Measurements from ENCODE around the gene MYBPC3.
A peak's percentile ranks its signal among the peaks of the same experiment; 100 is the strongest.
"Not testable (repeated sequence)": the region's sequence is repeated elsewhere in the genome, so short reads cannot be mapped to it uniquely, and the experiment has no call there.

Gene MYBPC3

GRCh38 chr11:47324520-47324919, 28.0 kb downstream of the MYBPC3 start:
- no peak for DNase-seq (ENCODE audit: low read depth, low spot score)

- DNase-seq (ENCODE audit: low read depth, low spot score) = no peak
Measured at GRCh38 chr11:47318166-47318565, 34.3 kb downstream of the MYBPC3 start.

- DNase-seq (ENCODE audit: low read depth, low spot score) = no peak
Measured at GRCh38 chr11:47317064-47317828, 35.3 kb downstream of the MYBPC3 start.

GRCh38 chr11:47316501-47316900, 36.0 kb downstream of the MYBPC3 start:
- not testable (repeated sequence) for DNase-seq (ENCODE audit: low read depth, low spot score)

- no peak for DNase-seq (ENCODE audit: low read depth, low spot score)
Measured at GRCh38 chr11:47314992-47315391, 37.5 kb downstream of the MYBPC3 start.

- no peak for DNase-seq (ENCODE audit: low read depth, low spot score)
Measured at GRCh38 chr11:47308050-47308823, 44.3 kb downstream of the MYBPC3 start.

GRCh38 chr11:47306484-47306844, 46.0 kb downstream of the MYBPC3 start:
- DNase-seq (ENCODE audit: low read depth, low spot score) = no peak

GRCh38 chr11:47305734-47306483, 46.6 kb downstream of the MYBPC3 start:
- no peak for DNase-seq (ENCODE audit: low read depth, low spot score)

- DNase-seq (ENCODE audit: low read depth, low spot score) = no peak
Measured at GRCh38 chr11:47302853-47303252, 49.6 kb downstream of the MYBPC3 start.

- DNase-seq (ENCODE audit: low read depth, low spot score) = no peak
Measured at GRCh38 chr11:47299078-47299477, 53.4 kb downstream of the MYBPC3 start.

GRCh38 chr11:47296045-47296444, 56.5 kb downstream of the MYBPC3 start:
- DNase-seq (ENCODE audit: low read depth, low spot score) = no peak

- no peak for DNase-seq (ENCODE audit: low read depth, low spot score)
Measured at GRCh38 chr11:47295385-47295784, 57.1 kb downstream of the MYBPC3 start.

GRCh38 chr11:47289856-47290255, 62.6 kb downstream of the MYBPC3 start:
- DNase-seq (ENCODE audit: low read depth, low spot score) = peak; percentile 20

- DNase-seq (ENCODE audit: low read depth, low spot score) = no peak
Measured at GRCh38 chr11:47288066-47288465, 64.4 kb downstream of the MYBPC3 start.

- DNase-seq (ENCODE audit: low read depth, low spot score) = no peak
Measured at GRCh38 chr11:47285969-47286770, 66.3 kb downstream of the MYBPC3 start.

GRCh38 chr11:47284151-47284550, 68.4 kb downstream of the MYBPC3 start:
- DNase-seq (ENCODE audit: low read depth, low spot score) = no peak

- no peak for DNase-seq (ENCODE audit: low read depth, low spot score)
Measured at GRCh38 chr11:47282462-47282861, 70.0 kb downstream of the MYBPC3 start.
